ENCODE results near the gene PRSS21. TPM values are rescaled to one million over a fixed set of nuclear protein-coding genes. Genes with fewer than 3 reads are reported as not detected.

PRSS21 gene, protein sequence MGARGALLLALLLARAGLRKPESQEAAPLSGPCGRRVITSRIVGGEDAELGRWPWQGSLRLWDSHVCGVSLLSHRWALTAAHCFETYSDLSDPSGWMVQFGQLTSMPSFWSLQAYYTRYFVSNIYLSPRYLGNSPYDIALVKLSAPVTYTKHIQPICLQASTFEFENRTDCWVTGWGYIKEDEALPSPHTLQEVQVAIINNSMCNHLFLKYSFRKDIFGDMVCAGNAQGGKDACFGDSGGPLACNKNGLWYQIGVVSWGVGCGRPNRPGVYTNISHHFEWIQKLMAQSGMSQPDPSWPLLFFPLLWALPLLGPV
- total RNA-seq (1 to 10 TPM in 4 of 6 donors, under 1 TPM in 1, not detected in 1; 0.60 to 3.2 (median 1.4) TPM), polyA plus RNA-seq (under 1 TPM; 0.59 to 0.99 TPM)

DNA sequence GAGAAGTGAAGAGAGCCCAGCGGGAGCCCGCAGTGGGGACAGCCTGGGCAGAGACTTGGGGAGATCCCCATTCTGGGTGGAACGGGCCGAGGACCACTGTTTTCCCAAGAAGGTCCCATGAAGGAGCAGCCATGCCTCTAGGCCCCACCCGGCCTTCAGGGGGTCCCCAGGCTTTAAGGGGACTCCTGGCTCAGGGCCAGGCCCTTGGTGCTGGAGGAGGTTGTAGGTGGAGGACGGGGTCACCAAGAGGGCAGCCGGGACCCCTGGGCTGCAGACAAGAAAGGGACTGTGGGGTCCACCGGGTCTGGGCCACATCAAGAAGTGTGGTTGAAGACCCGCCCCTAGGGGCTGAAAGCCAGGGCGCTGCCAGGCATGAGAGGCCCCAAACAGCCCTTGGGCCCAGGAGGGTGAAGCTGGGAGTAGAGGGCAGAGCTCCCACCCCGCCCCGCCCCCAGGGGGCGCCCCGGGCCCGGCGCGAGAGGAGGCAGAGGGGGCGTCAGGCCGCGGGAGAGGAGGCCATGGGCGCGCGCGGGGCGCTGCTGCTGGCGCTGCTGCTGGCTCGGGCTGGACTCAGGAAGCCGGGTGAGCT lies at the start of gene PRSS21:
PRSS21 (plus strand) TSS at position 487 of the 589 bp plus-strand sequence; CDS start at position 519, 32 bp downstream.
- DNase-seq (peak in 1 of 6 donors; percentile 61), ATAC-seq (peak; percentile 16 to 61 (median 44)), FAIRE-seq (no peak)
- H3K27me3 ChIP-seq, result no peaks in the 10 kb centered on the region
- H3K4me1 ChIP-seq, result no peaks in the 10 kb centered on the region
- TF ChIP-seq, protein P1, sequence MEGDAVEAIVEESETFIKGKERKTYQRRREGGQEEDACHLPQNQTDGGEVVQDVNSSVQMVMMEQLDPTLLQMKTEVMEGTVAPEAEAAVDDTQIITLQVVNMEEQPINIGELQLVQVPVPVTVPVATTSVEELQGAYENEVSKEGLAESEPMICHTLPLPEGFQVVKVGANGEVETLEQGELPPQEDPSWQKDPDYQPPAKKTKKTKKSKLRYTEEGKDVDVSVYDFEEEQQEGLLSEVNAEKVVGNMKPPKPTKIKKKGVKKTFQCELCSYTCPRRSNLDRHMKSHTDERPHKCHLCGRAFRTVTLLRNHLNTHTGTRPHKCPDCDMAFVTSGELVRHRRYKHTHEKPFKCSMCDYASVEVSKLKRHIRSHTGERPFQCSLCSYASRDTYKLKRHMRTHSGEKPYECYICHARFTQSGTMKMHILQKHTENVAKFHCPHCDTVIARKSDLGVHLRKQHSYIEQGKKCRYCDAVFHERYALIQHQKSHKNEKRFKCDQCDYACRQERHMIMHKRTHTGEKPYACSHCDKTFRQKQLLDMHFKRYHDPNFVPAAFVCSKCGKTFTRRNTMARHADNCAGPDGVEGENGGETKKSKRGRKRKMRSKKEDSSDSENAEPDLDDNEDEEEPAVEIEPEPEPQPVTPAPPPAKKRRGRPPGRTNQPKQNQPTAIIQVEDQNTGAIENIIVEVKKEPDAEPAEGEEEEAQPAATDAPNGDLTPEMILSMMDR (IDR thresholded peaks at IDR 0.05), result peak in 1 of 4 donors; percentile 11
- H3K36me3 ChIP-seq, result no peaks in the 10 kb centered on the region
- H3K27ac ChIP-seq, result no peak within 1 kb of the TSS
- 51 to 72% methylated on average over 14 to 28 of the region's 28 CpGs for WGBS, 2 donors
- no peaks in the 10 kb centered on the region for H3K9me3 ChIP-seq
- H3K4me3 ChIP-seq, result no peak within 1 kb of the TSS
- intact Hi-C loops (cut with DNase I), result no loop called here

- no peak overlapping the region for H3K27ac ChIP-seq
- H3K4me1 ChIP-seq, result no peaks in the 10 kb centered on the region
- H3K4me3 ChIP-seq, result no peak overlapping the region
- 72 to 76% methylated on average over 14 of the region's 14 CpGs for WGBS, 2 donors
- no peak for FAIRE-seq
- H3K27me3 ChIP-seq, result no peaks in the 10 kb centered on the region
- intact Hi-C loops (cut with DNase I), result no loop called here
- peaks cover 11 to 85% (median 72%) of the 10 kb centered on the region in 3 donors for H3K36me3 ChIP-seq
- no peak for ATAC-seq
- TF ChIP-seq, protein P1 (IDR thresholded peaks at IDR 0.05), result no peak
- DNase-seq, result peak in 1 of 6 donors; percentile 58
- no peaks in the 10 kb centered on the region for H3K9me3 ChIP-seq
These were observed 49.1 kb upstream of the PRSS21 start for GRCh38 chr16:2767891-2768290.

DNA sequence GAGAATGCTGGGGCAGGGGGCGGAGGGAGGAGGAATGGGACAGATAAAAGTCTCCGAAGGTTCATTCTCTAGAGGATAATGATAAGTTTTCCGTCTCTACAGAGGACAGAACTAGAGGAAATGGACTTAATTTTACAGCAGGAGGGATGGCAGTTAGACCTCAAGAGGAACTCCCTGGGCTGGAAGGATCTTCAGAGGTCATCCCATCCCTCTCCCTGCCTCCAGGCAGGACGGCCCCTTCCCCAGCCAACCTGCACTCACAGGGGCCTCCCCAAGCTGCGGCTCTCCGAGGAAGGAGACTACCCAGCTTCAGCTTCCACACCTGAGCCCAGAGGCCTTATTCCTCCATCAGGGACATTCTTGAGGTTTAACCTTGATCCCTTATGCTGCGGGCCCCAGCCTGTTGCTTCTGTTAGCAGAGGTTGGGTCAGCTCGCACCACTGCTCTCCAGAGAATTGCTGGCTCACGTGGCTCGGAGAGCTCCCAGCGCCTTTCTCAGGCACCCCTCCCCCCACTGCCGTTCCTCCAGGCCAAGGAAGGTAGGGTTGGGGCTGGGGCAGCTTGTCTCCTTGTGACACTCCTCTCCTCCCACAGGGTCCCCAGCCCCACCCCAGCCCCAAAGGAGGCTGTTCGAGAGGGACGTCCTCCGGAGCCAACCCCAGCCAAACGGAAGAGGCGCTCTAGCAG lies 48.5 kb upstream of the PRSS21 start:
- H3K4me1 ChIP-seq, result no peaks in the 10 kb centered on the region
- DNase-seq, result peak in 1 of 6 donors; percentile 71
- peaks cover 11 to 79% (median 67%) of the 10 kb centered on the region in 3 donors for H3K36me3 ChIP-seq

DNA sequence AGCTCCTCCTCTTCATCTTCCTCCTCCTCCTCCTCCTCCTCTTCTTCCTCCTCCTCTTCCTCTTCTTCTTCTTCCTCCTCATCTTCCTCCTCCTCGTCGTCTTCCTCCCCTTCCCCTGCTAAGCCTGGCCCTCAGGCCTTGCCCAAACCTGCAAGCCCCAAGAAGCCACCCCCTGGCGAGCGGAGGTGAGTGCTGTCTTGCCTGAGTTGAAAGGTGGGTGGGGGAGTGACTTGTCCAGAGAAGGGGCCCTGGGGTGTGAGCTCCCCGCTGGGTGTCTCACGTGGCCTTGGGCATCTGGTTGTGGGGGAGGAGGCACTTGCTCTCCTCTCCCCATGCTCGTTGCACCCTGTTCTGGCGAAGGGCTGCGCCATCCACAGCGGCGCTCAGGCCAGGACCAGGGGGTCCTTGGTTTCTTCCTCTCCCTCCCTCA lies 47.9 kb upstream of the PRSS21 start:
- DNase-seq (peak in 1 of 6 donors; percentile 55), FAIRE-seq (no peak), ATAC-seq (no peak)
- no peak overlapping the region for H3K4me3 ChIP-seq
- TF ChIP-seq, protein P1 (IDR thresholded peaks at IDR 0.05), result no peak
- H3K27ac ChIP-seq, result no peak overlapping the region
- 84 to 93% methylated on average over 9 to 11 of the region's 11 CpGs for WGBS, 2 donors
- H3K9me3 ChIP-seq, result no peaks in the 10 kb centered on the region
- no peaks in the 10 kb centered on the region for H3K27me3 ChIP-seq
- peaks cover 11 to 73% (median 62%) of the 10 kb centered on the region in 3 donors for H3K36me3 ChIP-seq
- H3K4me1 ChIP-seq, result no peaks in the 10 kb centered on the region
- intact Hi-C loops (cut with DNase I), result no loop called here

More for the DNA sequence above, 48.5 kb upstream of the PRSS21 start:
- FAIRE-seq (no peak), ATAC-seq (no peak)
- TF ChIP-seq, protein P1 (IDR thresholded peaks at IDR 0.05), result no peak
- intact Hi-C loops (cut with DNase I), result no loop called here
- H3K27ac ChIP-seq, result no peak overlapping the region
- WGBS, 2 donors, result 88 to 91% methylated on average over 17 of the region's 17 CpGs
- no peaks in the 10 kb centered on the region for H3K27me3 ChIP-seq
- H3K9me3 ChIP-seq, result no peaks in the 10 kb centered on the region
- no peak overlapping the region for H3K4me3 ChIP-seq

Measured in pancreas (tissue), 10 donors.